ENCODE results near the gene ADAP1. TPM values are rescaled to one million over a fixed set of nuclear protein-coding genes. Genes with fewer than 3 reads are reported as not detected.

The ADAP1 gene
- total RNA-seq, 1 experiment from 2014 or later: 34.0 TPM

GRCh38 chr7:851204-851603 is 103.3 kb downstream of the ADAP1 start (continued):
- no peak for TF ChIP-seq REST (IDR thresholded peaks at IDR 0.05; ENCODE audit: low read depth)

- Histone ChIP-seq H3K27ac (ENCODE audit: low read depth, low read length) (no peak overlapping the region), H3K27me3 (ENCODE audit: insufficient read depth, low read length) (no peaks in the 10 kb centered on the region), H3K9me3 (ENCODE audit: control insufficient read depth in 1 of 2, insufficient read depth in 1 of 2, low read depth in 1 of 2, low read length in 2 of 2) (no peaks in the 10 kb centered on the region), H4K20me1 (ENCODE audit: insufficient read depth) (no peaks in the 10 kb centered on the region), H3K4me3 (replicated peaks in 1 of 2; ENCODE audit: low read depth in 1 of 2, low read length in 2 of 2) (no peak overlapping the region), H3K9me2 (ENCODE audit: insufficient read depth) (no peaks in the 10 kb centered on the region), H3K9ac (ENCODE audit: low read length) (no peak overlapping the region), H3K4me2 (ENCODE audit: low read length) (no peak overlapping the region), H3K79me2 (ENCODE audit: insufficient read depth, low read length) (peaks cover 66% of the 10 kb centered on the region), H2AFZ (ENCODE audit: low read depth, low read length, poor library complexity, severe bottlenecking) (no peak overlapping the region), H3K36me3 (ENCODE audit: control insufficient read depth in 1 of 2, insufficient read depth in 2 of 2, low read length in 2 of 2) (peaks cover 23 to 44% of the 10 kb centered on the region in 2 experiments), H3K4me1 (ENCODE audit: control insufficient read depth in 1 of 2, insufficient read depth in 2 of 2, low read length in 2 of 2) (peaks cover 6 to 16% of the 10 kb centered on the region in 2 experiments; a peak in 3 of 4 replicates)
- ATAC-seq (no peak), DNase-seq (ENCODE audit: low read depth, low spot score) (no peak)
- BruUV-seq (replicated peaks): no TSS peak
- ChIA-PET CTCF (no interaction called here), POLR2A (no interaction called here), RAD21 (ENCODE audit: low non-redundant PET in 1 of 2, low total read pairs in 2 of 2, uncharacterized antibody in 2 of 2, unreplicated experiment in 2 of 2) (no interaction called here)
- TF ChIP-seq CEBPB (IDR thresholded peaks at IDR 0.05; ENCODE audit: low read depth): no peak
- no peak for TF ChIP-seq SIN3A (IDR thresholded peaks at IDR 0.05; ENCODE audit: low read depth)
- TF ChIP-seq RAD21 (IDR thresholded peaks at IDR 0.05; ENCODE audit: low read depth): no peak
- intact Hi-C loops (cut with micrococcal nuclease): no loop called here
These were observed 104.7 kb downstream of the ADAP1 start for GRCh38 chr7:849781-850180.

- Histone ChIP-seq H2AFZ (ENCODE audit: low read depth, low read length, poor library complexity, severe bottlenecking) (no peak overlapping the region), H3K27ac (ENCODE audit: low read depth, low read length) (no peak overlapping the region), H4K20me1 (ENCODE audit: insufficient read depth) (no peaks in the 10 kb centered on the region), H3K4me2 (ENCODE audit: low read length) (no peak overlapping the region), H3K4me3 (replicated peaks in 1 of 2; ENCODE audit: low read depth in 1 of 2, low read length in 2 of 2) (no peak overlapping the region), H3K27me3 (ENCODE audit: insufficient read depth, low read length) (no peaks in the 10 kb centered on the region), H3K9me3 (ENCODE audit: control insufficient read depth in 1 of 2, insufficient read depth in 1 of 2, low read depth in 1 of 2, low read length in 2 of 2) (no peaks in the 10 kb centered on the region), H3K9me2 (ENCODE audit: insufficient read depth) (no peaks in the 10 kb centered on the region), H3K36me3 (ENCODE audit: control insufficient read depth in 1 of 2, insufficient read depth in 2 of 2, low read length in 2 of 2) (peaks cover 22 to 48% of the 10 kb centered on the region in 2 experiments), H3K4me1 (ENCODE audit: control insufficient read depth in 1 of 2, insufficient read depth in 2 of 2, low read length in 2 of 2) (peaks cover 6 to 16% of the 10 kb centered on the region in 2 experiments; a peak in 3 of 4 replicates), H3K79me2 (ENCODE audit: insufficient read depth, low read length) (peaks cover 72% of the 10 kb centered on the region), H3K9ac (ENCODE audit: low read length) (no peak overlapping the region)
- no peak for DNase-seq (ENCODE audit: low read depth, low spot score)
- ChIA-PET CTCF (no interaction called here), RAD21 (ENCODE audit: low non-redundant PET in 1 of 2, low total read pairs in 2 of 2, uncharacterized antibody in 2 of 2, unreplicated experiment in 2 of 2) (no interaction called here), POLR2A (no interaction called here)
- intact Hi-C loops (cut with micrococcal nuclease): no loop called here
- BruUV-seq (replicated peaks): no TSS peak
- no peak for ATAC-seq
- no peak for TF ChIP-seq CBX3 (IDR thresholded peaks at IDR 0.05; ENCODE audit: low read depth)
- no peak for TF ChIP-seq SIN3A (IDR thresholded peaks at IDR 0.05; ENCODE audit: low read depth)
- TF ChIP-seq ZBTB33 (IDR thresholded peaks at IDR 0.05; ENCODE audit: extremely low read depth, insufficient replicate concordance, low read length): no peak
- no peak for TF ChIP-seq RAD21 (IDR thresholded peaks at IDR 0.05; ENCODE audit: low read depth)
- TF ChIP-seq ATF3 (IDR thresholded peaks at IDR 0.05): no peak
- TF ChIP-seq FOSL1 (IDR thresholded peaks at IDR 0.05; ENCODE audit: low read depth): no peak
- no peak for TF ChIP-seq REST (IDR thresholded peaks at IDR 0.05; ENCODE audit: low read depth)
These were observed 105.3 kb downstream of the ADAP1 start for GRCh38 chr7:849145-849544.
